ENCODE results near the gene ABCG1. TPM values are rescaled to one million over a fixed set of nuclear protein-coding genes. Genes with fewer than 3 reads are reported as not detected.

Gene ABCG1
- total RNA-seq, 1 donor from 2014 or later: not detected

GRCh38 chr21:42296501-42296900 is 77.6 kb downstream of the ABCG1 start:
- DNase-seq (ENCODE audit: low read depth): no peak
- no peak overlapping the region for H3K4me3 ChIP-seq (ENCODE audit: low read depth, low read length)
- no peak for TF ChIP-seq CTCF (conservative IDR thresholded peaks at IDR 0.05; ENCODE audit: low read depth, low read length)

DNA sequence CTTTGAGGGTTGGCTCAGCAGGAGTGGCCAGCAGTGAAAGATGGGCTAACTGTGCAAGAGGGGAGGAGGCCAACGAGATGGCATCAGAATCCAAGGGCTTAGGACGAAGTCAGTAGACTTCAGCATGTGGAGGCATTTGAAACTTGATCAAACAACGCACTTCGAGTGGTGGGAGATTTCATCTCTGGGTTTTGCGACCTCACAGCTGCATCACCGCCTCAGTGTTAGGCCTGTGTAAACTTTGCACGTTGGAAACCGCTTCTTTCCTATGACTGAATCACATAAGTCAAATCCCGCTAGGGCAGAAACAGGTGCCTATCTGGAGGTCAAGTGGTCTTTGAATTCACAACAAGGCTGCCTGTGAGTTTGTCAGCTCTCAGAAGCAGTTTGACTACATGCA is 78.4 kb downstream of the ABCG1 start:
- DNase-seq (ENCODE audit: low read depth): no peak
- TF ChIP-seq CTCF (conservative IDR thresholded peaks at IDR 0.05; ENCODE audit: low read depth, low read length): no peak
- H3K4me3 ChIP-seq (ENCODE audit: low read depth, low read length): no peak overlapping the region

GRCh38 chr21:42298237-42298636 is 79.3 kb downstream of the ABCG1 start:
- no peak overlapping the region for H3K4me3 ChIP-seq (ENCODE audit: low read depth, low read length)
- DNase-seq (ENCODE audit: low read depth): no peak
- no peak for TF ChIP-seq CTCF (conservative IDR thresholded peaks at IDR 0.05; ENCODE audit: low read depth, low read length)

DNA sequence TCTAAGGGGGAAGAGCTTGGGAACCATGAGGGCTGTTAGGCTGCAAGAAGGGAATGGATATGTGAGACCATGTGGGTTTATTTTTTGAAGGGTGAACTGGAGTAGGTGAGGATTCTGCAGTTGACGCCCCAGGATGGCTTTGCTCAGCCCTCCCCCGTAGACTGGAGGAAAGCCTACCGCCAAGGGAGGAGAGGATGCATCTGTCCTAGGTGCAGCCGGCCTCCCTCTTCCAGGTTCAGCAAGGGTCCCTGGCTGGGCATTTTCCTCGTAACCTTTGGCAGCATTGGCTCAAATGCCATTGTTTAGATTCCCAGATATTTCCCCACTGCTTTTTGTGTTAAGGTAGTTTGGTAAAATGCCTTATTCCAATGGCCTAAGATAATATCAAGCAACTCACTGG is 79.7 kb downstream of the ABCG1 start:
- DNase-seq (ENCODE audit: low read depth): no peak
- TF ChIP-seq CTCF (conservative IDR thresholded peaks at IDR 0.05; ENCODE audit: low read depth, low read length): no peak
- H3K4me3 ChIP-seq (ENCODE audit: low read depth, low read length): no peak overlapping the region

GRCh38 chr21:42299324-42300044 is 80.5 kb downstream of the ABCG1 start:
- no peak for DNase-seq (ENCODE audit: low read depth)
- no peak overlapping the region for H3K4me3 ChIP-seq (ENCODE audit: low read depth, low read length)
- no peak for TF ChIP-seq CTCF (conservative IDR thresholded peaks at IDR 0.05; ENCODE audit: low read depth, low read length)

DNA sequence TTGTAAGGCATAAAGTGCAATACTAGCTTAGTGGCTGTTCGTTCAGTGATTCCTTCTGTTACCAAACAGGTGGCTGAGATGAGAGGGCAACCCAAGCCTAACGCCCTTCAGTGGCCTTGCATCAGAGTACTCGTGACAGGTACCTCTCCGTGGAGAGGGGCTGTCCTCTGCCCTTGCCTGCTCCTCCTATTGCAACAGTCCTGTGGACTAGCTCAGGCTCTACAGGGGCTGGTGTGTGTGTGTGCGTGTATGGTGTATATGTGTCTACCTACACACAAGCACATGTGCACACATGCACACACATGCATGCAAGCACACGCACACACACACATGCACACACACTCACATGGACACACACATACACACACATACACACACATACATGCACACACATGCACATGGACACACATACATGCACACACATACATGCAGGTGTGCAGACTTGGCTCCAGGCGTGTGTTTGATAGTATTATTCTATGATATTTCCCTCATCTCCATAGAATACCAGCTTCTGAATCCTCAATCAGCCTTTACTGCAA is 81.2 kb downstream of the ABCG1 start:
- no peak for DNase-seq (ENCODE audit: low read depth)
- no peak overlapping the region for H3K4me3 ChIP-seq (ENCODE audit: low read depth, low read length)
- no peak for TF ChIP-seq CTCF (conservative IDR thresholded peaks at IDR 0.05; ENCODE audit: low read depth, low read length)

GRCh38 chr21:42300956-42301355 is 82.0 kb downstream of the ABCG1 start:
- DNase-seq (ENCODE audit: low read depth): no peak
- TF ChIP-seq CTCF (conservative IDR thresholded peaks at IDR 0.05; ENCODE audit: low read depth, low read length): no peak
- H3K4me3 ChIP-seq (ENCODE audit: low read depth, low read length): no peak overlapping the region

All from epithelial cell of proximal tubule (primary cell).